GM21576 (cell line): ENCODE data around the gene RNLS.
A peak's percentile ranks its signal among the peaks of the same experiment; 100 is the strongest.

ENCODE experiments used
- ATAC-seq: cut with Tn5 transposase; IDR thresholded peaks from one replicate; pipeline ENCODE4 v1.9.1; 2021; ENCODE audit warnings: mild to moderate bottlenecking, moderate library complexity; ENCODE audit not compliant: unreplicated experiment

The RNLS gene

DNA sequence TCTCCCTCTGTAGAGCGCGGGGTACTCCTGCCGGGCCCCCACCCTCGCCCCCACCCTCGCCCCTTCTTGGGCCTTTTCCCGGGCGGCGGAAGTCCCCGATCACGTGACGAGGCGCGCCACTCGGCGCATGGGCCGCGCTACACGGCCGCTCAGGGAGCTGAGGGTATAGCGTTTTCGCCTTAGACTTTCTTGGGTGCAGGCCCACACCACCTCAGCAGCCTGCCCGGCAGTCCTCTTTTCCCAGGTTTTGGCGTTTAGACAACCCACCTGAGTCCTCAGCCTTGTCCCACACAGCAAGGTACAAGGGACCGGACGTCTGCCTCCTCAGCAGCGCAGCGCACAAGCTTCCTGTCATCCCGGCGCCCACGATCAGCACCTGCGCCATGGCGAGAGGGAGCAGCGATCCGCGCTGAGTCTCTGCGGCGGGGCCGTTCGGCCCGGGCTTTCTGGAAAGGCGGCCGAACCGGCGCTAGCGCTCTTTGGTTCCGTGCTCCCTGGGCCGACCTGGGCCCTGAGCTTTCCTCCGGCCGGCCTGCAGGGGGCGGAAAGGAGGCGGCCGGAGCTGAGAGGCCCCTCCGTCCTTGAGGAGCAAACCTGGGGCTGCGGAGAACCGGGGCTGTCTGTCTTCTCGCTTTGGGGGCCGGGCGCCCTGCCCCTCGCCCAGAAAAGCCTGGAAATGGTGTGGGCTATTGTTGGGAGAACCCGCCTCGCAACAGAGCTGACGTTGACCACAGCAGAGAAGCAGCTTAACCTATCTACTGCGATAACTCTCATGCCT is at the start of gene RNLS:
TSS of gene RNLS (minus strand) at position 513 of the 778 bp plus-strand sequence.
- ATAC-seq: peak; percentile 74

DNA sequence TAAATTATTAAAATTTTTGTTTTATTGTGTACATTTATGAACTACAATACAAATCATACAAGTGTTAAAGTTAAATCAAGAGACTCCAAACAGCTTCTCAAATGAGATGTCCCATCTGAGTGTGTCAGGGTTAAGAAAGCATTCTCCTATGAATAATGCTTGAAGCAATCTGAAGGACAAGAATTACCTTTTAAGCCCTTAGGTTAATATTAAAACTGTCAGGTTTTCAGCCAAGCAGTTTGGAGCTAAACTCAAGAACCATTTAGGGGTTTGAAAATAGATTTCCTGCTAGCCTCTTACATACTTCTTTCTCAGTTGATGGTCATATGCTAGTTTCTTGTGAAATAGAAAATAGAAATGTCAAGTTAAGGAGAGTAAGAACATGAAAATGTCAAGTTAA is 41.7 kb upstream of the RNLS start:
- ATAC-seq: no peak

DNA sequence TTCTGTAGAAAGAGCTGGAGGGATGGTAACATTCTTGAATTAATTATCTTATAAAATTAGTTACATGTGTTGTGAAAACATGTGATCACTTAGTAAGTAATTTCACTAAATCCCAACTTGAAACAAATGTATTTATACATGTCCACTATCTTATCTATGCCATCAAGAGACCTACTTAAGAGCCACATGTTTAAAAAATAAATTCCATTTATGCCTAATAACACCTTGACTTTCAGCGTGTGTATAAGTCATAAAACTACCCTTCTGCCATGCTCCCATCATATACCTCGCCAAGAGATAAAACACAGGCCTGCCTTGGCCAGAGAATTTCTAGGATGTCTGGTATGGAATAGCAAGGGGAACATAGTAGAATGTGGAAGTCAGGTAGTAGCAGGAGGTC is 40.7 kb upstream of the RNLS start:
- no peak for ATAC-seq

DNA sequence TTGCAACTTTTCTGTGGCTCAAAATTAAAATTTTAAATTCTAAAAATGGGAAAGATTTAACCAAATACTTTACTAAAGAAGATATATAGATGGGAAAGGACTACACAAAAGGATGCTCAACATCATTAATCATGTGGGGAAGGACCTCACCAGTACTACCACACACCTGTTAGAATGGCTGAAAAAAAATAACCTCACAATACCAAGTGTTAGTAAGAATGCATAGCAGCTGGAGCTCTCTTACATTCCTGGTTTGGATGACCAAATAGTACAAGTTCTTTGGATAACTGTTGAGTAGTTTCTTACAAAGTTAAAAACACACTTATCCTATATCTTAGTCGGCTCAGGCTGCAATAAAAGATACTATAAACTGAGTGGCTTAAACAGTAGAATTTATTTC is 37.3 kb upstream of the RNLS start:
- no peak for ATAC-seq

DNA sequence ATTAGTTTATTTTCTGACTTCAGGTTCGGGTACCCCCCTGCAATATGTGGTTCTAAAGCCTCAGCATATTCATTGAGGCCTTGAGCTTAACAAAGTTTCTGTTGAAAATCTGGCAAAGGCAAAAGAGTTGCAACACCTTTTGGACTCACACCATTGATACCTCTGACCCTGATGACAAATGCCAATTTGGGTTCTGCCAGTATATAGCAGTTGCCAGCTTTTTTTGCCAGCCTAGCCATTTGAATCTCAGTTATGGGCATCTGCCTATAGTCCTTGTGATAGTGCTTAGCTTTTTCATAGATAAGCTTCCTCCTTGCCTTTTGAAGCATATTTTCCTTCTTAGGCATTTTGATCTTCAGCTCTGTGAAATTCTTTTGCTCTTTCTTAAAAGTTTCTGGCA is 35.4 kb upstream of the RNLS start:
- ATAC-seq: no peak

DNA sequence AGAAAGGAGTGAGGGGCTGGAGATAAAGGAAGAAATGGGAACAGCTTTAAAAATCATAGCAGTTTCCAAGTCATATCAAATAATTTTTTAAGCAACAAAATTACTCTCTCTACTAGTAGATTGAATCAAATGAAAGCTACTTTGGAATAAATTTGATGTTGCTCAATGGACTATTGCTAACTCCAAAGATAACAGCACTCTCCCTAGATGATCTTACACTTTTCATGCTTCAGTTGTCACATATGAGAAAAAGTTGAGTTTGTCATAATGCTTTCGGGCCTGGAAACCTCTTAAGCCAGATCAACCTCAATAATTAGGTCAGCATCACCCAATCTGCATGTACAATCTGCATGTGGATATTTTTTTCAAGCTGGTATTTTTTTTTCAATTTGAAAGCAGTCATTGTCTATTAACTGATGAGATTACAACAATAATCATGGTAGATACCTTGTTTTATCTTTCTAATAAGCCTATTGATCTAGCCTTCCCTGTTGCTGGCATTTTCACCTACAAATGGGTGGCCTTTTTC is 34.7 kb upstream of the RNLS start:
- ATAC-seq: no peak

DNA sequence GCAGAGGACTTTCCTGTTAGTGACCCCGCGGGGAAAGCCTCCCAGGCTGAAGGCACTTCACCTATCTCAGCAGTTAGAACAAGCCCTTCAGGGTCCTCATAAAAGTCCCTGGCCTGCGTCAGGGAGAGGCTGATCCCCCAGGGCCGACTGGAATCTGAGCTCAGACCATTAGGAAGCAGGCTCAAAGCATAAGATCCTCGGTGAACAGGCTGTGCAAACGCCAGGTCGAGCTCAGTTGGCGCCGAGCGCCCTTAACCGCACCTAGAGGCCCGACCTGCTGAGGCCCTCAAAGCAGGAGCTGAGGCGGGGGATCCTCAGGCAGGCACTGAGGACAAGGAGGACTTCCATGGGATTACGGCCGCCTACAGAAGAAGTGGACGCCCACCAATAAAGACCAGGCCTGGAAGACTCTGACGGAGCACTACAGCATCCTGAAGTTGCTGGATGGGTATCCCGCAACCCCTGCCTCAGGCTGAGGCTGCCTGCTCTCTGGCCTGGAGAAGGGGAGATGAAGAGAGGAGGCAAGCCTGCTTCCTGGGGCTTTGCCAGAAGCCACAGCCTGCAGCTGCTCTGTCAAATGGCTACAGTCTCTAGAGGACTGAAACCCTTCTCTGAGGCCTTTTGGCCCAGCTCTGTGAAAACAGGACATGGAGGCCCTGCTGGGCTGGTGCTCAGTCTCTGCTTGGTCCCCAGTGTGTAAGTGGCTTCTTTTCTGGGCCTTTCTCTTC is 33.3 kb upstream of the RNLS start:
- ATAC-seq: no peak

DNA sequence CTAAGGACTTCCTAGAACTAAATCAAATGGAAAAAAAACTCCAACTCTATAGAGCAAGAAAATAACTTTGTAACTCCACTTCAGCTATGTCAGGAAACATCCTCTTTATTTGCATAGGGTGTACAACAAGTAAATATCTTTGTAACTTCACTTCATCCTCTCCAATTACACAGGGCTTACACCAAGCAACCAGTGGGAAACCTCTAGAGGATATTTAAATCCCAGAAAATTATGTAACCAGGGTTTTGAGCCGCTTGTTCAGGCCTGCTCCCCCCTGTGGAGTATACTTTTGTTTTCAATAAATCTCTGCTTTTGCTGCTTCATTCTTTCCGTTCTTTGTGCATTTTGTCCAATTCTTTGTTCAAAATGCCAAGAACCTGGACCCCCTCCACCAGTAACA is 25.7 kb upstream of the RNLS start:
- no peak for ATAC-seq

DNA sequence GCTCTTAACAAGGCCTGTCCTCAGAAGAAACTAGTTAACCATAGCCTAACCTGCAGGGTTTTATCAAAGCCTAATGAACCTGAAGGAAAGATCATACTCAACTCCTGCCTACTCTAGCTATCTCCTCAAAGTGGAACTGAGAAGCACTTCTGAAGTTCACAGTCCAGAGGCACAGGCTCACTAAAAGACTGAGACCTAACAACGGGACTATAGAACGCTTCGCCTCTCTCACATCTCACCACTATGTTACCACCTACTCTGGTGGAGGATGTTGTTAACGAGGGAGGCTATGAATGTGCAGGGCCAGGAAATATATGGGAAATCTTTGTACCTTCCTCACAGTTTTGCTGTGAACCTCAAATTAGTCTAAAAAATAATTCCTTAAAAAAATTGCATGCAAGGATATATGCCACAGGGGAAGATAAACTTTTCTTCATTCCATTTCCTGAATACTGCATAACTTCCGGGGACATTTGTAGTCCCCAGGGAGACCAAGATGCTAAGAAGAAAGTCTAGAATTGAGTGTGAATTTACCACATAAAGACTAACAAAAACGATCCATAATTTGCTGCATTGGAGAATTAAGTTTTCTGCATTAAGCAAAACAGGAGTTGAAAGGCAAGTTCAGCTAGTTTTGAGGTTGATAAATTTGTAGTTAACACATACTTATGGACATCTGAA is 25.1 kb upstream of the RNLS start:
- peak; percentile 82 for ATAC-seq

DNA sequence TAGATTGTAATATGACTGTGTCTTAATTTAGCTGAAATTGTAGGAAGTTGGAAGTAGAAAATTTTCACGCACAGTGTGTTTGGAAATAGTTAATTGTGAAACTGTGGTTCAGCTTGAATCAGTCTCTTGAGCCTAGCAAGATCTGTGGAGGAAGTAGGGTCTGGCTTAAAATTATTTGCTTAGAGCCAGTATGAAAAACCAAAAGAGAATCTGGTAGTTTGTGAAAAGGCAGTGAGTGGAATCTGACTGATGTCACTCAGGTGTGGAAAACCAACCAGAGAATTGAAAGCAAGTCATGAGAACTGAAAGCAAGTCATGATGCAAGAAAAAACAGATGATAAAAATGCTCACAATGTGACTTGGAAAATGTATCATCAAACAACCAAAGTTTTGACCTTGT is 14.9 kb upstream of the RNLS start:
- ATAC-seq: peak; percentile 96

DNA sequence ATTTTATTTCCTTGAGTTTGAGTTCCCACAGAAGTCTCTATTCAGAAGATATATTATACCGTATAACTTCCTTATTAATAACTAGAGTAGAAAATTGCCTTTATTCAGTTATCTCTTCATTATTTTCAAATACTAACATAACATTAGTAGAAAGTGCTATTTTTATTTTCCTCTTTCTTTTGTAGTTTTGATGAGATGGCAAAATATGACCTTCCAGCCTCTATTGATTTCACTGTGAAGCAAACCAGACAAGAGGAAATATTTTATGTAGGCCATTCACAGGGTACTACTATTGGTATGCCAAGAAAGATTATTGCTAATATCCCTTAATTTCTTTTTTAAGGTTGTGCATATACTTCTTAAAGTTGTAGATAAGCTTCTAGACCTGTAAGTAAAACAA is 11.4 kb upstream of the RNLS start:
- no peak for ATAC-seq

DNA sequence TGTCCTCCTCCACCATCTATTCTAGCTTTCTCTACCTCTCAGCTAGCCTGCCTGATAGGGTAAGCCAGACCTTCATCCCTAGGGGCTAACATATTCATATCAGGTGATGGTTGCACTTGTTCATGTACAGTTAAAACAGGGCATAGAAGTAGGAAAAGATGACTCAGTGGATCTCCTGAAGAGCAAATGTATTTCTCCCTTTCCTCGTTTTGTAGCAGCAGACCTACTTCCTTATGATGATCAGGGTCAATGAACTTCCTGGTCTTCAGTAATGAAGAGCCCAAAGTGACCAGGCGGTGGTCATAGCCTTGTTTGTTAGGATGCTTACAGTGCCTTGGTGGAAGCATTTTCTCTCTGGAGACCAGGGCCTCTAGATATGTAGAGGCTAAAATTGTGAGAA is 9.8 kb upstream of the RNLS start:
- no peak for ATAC-seq

DNA sequence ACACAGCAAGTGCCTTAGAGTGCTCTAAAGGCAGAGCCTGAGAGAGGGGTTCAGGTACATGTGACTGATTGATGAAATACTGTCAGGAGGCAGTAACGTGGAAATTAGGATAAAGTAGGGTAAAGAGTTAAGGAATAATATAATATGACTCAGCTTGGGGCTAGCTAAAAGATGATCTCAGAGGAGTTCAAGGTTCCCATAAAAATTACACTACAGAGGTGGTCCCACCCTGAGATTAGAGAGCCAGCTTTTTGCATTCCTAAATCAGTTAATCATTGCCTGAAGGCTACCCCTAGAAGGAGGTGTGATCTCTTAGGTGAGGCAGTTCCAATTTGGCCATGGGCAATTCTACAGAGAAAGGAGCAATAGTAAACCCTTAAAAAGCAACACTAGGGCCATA is 9.3 kb upstream of the RNLS start:
- ATAC-seq: no peak

DNA sequence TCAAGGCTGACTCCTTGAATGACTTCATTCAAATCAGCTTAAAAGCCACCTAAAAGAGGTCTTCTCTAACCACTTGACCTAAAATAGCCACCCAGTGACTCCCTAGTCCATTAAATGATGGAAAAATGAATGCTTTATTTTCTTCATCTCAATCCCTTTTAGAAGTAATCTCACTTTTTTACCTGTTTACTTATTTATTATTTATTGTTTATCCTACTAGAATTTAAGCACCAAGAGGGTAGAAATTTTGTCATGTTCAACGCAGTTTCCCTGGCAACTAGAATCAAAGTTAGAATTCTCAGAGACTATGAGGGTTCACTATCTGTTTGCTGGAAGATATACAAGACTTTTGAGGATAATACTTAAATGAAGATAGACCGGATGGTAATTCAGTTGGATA is 3.3 kb upstream of the RNLS start, which contains the start of gene LIPJ:
TSS of gene LIPJ (plus strand) at position 301 of the 400 bp plus-strand sequence. CDS start 3,926 bp downstream, outside the sequence.
- no peak for ATAC-seq

DNA sequence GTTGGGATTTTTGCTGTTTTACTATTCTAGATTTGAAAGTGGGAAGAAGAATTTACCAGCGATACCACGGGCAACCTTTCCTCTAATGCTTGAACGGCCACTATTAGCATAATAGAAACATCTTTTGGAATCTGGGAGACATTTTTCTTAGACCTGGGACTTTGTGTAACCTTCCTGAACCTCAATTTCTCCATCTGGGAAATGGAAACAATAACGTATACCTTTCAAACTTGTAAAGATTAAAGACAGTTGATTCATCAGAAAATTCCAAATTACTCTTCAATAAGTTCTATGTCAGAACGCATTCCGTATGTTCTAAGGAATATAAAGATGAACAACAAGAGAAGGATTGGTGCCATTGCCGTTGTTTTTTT is 453 bp upstream of the RNLS start:
- no peak for ATAC-seq

DNA sequence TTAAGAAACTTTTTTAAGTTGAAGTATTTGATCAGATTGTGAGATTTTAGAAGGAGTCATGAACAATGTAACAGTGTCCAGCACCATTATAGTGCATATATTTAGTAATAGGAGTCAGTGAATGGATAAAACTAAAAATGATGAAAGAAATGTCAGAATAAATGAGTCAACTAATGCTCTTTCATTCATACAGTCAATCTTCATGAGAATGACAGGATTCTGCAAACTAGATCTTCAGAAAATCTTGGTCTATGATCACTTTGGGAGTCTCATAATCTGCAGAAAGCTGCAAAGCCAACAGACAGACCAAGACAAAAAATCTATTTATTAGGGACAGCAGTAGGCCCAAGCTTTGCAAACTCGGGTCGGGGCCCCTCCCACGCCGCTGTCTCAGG is 710 bp downstream of the RNLS start:
- no peak for ATAC-seq

DNA sequence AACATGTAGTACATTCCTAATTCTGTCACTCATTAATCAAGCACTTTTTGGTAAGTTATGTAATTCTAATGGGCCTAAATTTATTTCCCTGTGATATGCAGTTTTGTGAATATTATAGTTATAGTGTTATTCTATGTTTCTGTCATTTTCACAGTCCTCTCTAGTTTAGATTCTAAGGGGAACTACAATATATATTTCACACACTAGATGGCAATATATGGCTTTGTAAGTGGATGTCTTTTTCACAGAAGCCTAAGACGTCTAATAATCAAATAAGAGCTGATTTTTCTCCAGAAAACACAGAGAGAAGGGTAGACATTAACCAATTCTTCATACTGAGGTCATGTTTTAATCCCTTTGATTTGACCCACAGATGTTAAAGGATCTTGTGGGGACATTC is 18.0 kb downstream of the RNLS start:
- no peak for ATAC-seq

DNA sequence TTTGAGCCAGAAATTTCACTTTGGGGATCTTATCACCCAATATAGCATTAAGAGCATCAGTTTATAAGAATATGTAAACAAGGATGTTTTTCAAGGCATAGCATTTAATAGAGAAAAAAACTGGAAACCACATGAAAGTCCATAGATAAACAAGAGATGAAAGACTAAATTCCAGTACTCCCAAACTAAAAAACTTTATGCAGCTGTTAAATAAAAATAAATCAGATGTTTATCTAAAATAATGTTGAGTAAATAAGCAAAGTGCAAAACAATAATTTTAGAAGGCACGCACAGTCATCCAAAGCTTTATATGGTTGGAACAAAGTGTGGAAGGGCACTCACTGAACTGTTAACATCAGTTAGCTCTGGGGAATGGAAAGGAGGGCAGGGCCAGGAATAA is 21.0 kb downstream of the RNLS start:
- ATAC-seq: no peak

DNA sequence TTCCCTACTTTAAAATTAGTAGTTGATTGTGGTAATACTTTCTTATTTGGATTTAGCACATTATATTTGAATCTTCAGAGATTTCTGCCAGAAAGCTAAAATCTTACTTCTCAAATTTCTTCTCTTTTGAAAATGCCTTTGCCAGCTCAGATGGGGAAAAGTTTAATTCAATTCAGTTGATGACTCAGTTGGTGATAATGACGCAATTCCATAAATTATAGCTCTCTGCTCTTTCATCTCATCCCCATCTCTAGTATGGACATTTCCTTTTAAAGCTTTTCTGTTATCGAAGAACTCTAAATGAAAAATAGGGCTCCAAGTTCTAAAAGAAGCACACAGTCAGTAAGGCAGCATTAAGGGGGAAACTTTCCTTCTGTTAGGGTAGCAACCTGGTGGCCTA is 25.5 kb downstream of the RNLS start:
- no peak for ATAC-seq

DNA sequence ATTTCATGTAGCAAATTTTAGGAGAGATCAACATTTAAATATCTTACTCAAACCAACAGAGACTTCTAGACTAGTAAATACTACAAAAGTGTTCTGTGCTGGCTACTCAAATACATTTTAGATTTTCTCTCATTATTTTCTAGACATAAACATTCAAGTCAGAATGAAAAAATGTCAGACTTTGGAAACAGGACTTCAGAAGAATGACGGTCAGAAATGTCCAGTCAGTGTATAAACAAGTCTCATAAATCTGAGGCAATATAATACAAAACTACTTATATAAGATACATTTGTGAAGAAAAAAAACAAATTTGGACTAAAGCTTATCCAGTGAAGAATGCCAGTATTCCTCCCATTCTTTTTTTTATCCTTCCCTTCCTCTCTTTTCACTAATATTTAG is 25.9 kb downstream of the RNLS start:
- ATAC-seq: no peak

DNA sequence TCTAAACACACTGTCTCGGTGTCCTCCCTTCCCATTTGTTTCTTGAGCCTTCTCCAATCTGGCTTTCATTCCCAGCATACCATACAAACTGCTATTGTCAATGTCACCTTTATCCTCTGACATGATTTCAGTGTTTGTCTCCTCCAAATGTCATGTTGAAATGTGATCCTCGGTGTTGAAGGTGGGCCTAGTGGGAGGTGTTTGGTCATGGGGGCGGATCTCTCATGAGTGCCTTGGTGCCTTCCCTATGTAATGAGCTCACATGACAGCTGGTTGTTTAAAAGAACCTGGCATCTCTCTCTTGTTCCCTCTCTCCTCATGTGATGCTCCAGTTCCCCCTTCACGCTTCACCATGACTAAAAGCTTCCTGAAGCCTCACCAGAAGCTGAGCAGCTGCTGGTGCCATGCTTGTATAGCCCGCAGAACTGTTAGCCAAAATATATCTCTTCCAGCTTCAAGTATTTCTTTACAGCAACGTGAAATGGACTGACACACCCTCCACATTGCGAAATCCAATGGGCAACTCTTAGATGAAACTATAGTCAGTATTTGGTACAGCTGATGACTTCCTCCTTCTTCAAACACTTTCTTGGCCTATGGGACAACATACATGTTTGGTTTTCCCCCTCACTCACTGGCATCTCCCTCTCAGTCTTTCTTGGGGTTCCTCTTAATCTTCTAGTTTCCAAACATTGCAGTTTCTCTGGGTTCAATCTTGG is 27.8 kb downstream of the RNLS start:
- no peak for ATAC-seq
